Measurements from ENCODE around the gene RHOXF2B.
"Not testable (repeated sequence)": the region's sequence is repeated elsewhere in the genome, so short reads cannot be mapped to it uniquely, and the experiment has no call there.

The RHOXF2B gene

GRCh38 chrX:120077590-120077989 lies at the start of gene RHOXF2B:
Gene RHOXF2B, minus strand, starts transcription at chrX:120077690. Its CDS starts 138 bp downstream, at chrX:120077552.
- H3K4me2 ChIP-seq (ENCODE audit: low read depth, low read length, poor library complexity, severe bottlenecking); H3K36me3 ChIP-seq (ENCODE audit: insufficient read depth, low read length); H3K79me2 ChIP-seq (ENCODE audit: insufficient read depth, low read length); H3K27me3 ChIP-seq (ENCODE audit: insufficient read depth, low read length, poor library complexity, severe bottlenecking); H3F3A ChIP-seq (ENCODE audit: low read depth); H2AFZ ChIP-seq (ENCODE audit: low read length); H3K4me3 ChIP-seq (ENCODE audit: low read length, poor library complexity, severe bottlenecking); H3K4me1 ChIP-seq (ENCODE audit: insufficient read depth, low read length, poor library complexity, severe bottlenecking); H3K9me2 ChIP-seq (replicated peaks; ENCODE audit: low read depth, low read length); H4K20me1 ChIP-seq (ENCODE audit: insufficient read depth, low read length, poor library complexity, severe bottlenecking); H3K9ac ChIP-seq (ENCODE audit: low read depth, low read length, poor library complexity, severe bottlenecking); H3K9me3 ChIP-seq (ENCODE audit: insufficient read depth, low read depth, low read length): not testable (repeated sequence)

GRCh38 chrX:120125444-120125843 lies 48.0 kb upstream of the RHOXF2B start:
- H3K9me3 ChIP-seq (ENCODE audit: insufficient read depth, low read depth, low read length) = no peaks in the 10 kb centered on the region
- H3K4me1 ChIP-seq (ENCODE audit: insufficient read depth, low read length, poor library complexity, severe bottlenecking) = no peaks in the 10 kb centered on the region
- H3K9ac ChIP-seq (ENCODE audit: low read depth, low read length, poor library complexity, severe bottlenecking) = no peak overlapping the region
- TF ChIP-seq CTCF (conservative IDR thresholded peaks at IDR 0.05; ENCODE audit: low read length) = no peak
- no peak for TF ChIP-seq EZH2phosphoT487 (IDR thresholded peaks at IDR 0.05; ENCODE audit: borderline replicate concordance)
- H3K4me3 ChIP-seq (ENCODE audit: low read length, poor library complexity, severe bottlenecking) = no peak overlapping the region
- no peak overlapping the region for H2AFZ ChIP-seq (ENCODE audit: low read length)
- H3K27me3 ChIP-seq (ENCODE audit: insufficient read depth, low read length, poor library complexity, severe bottlenecking) = no peaks in the 10 kb centered on the region
- no peaks in the 10 kb centered on the region for H4K20me1 ChIP-seq (ENCODE audit: insufficient read depth, low read length, poor library complexity, severe bottlenecking)
- H3K36me3 ChIP-seq (ENCODE audit: insufficient read depth, low read length) = no peaks in the 10 kb centered on the region
- no peak overlapping the region for H3K4me2 ChIP-seq (ENCODE audit: low read depth, low read length, poor library complexity, severe bottlenecking)
- H3K9me2 ChIP-seq (replicated peaks; ENCODE audit: low read depth, low read length) = no peaks in the 10 kb centered on the region
- H3F3A ChIP-seq (ENCODE audit: low read depth) = no peaks in the 10 kb centered on the region
- H3K79me2 ChIP-seq (ENCODE audit: insufficient read depth, low read length) = no peaks in the 10 kb centered on the region

GRCh38 chrX:120120223-120120622 lies 42.7 kb upstream of the RHOXF2B start:
- Histone ChIP-seq H3K4me3 (ENCODE audit: low read length, poor library complexity, severe bottlenecking) (no peak overlapping the region), H3K9me3 (ENCODE audit: insufficient read depth, low read depth, low read length) (no peaks in the 10 kb centered on the region), H2AFZ (ENCODE audit: low read length) (no peak overlapping the region), H3K36me3 (ENCODE audit: insufficient read depth, low read length) (no peaks in the 10 kb centered on the region), H3K9me2 (replicated peaks; ENCODE audit: low read depth, low read length) (no peaks in the 10 kb centered on the region), H3K79me2 (ENCODE audit: insufficient read depth, low read length) (no peaks in the 10 kb centered on the region), H4K20me1 (ENCODE audit: insufficient read depth, low read length, poor library complexity, severe bottlenecking) (no peaks in the 10 kb centered on the region), H3K4me2 (ENCODE audit: low read depth, low read length, poor library complexity, severe bottlenecking) (no peak overlapping the region), H3F3A (ENCODE audit: low read depth) (no peaks in the 10 kb centered on the region), H3K27me3 (ENCODE audit: insufficient read depth, low read length, poor library complexity, severe bottlenecking) (no peaks in the 10 kb centered on the region), H3K9ac (ENCODE audit: low read depth, low read length, poor library complexity, severe bottlenecking) (no peak overlapping the region), H3K4me1 (ENCODE audit: insufficient read depth, low read length, poor library complexity, severe bottlenecking) (no peaks in the 10 kb centered on the region)
- TF ChIP-seq CTCF (conservative IDR thresholded peaks at IDR 0.05; ENCODE audit: low read length) (no peak), EZH2phosphoT487 (IDR thresholded peaks at IDR 0.05; ENCODE audit: borderline replicate concordance) (no peak)

- H3K4me2 ChIP-seq (ENCODE audit: low read depth, low read length, poor library complexity, severe bottlenecking) = no peak within 1 kb of the TSS
- H3K4me1 ChIP-seq (ENCODE audit: insufficient read depth, low read length, poor library complexity, severe bottlenecking) = no peaks in the 10 kb centered on the region
- TF ChIP-seq CTCF (conservative IDR thresholded peaks at IDR 0.05; ENCODE audit: low read length) (no peak), EZH2phosphoT487 (IDR thresholded peaks at IDR 0.05; ENCODE audit: borderline replicate concordance) (no peak)
- H3K9me3 ChIP-seq (ENCODE audit: insufficient read depth, low read depth, low read length) = no peaks in the 10 kb centered on the region
- H3K27me3 ChIP-seq (ENCODE audit: insufficient read depth, low read length, poor library complexity, severe bottlenecking) = no peaks in the 10 kb centered on the region
- H4K20me1 ChIP-seq (ENCODE audit: insufficient read depth, low read length, poor library complexity, severe bottlenecking) = no peaks in the 10 kb centered on the region
- no peaks in the 10 kb centered on the region for H3K36me3 ChIP-seq (ENCODE audit: insufficient read depth, low read length)
- no peaks in the 10 kb centered on the region for H3K79me2 ChIP-seq (ENCODE audit: insufficient read depth, low read length)
- no peak within 1 kb of the TSS for H3K4me3 ChIP-seq (ENCODE audit: low read length, poor library complexity, severe bottlenecking)
- H2AFZ ChIP-seq (ENCODE audit: low read length) = no peak within 1 kb of the TSS
- H3K9me2 ChIP-seq (replicated peaks; ENCODE audit: low read depth, low read length) = no peaks in the 10 kb centered on the region
- H3K9ac ChIP-seq (ENCODE audit: low read depth, low read length, poor library complexity, severe bottlenecking) = no peak within 1 kb of the TSS
- no peaks in the 10 kb centered on the region for H3F3A ChIP-seq (ENCODE audit: low read depth)
Measured at GRCh38 chrX:120115438-120115963, 38.0 kb upstream of the RHOXF2B start, which contains the start of gene RHOXF1. Gene RHOXF1, minus strand, starts transcription at chrX:120115913. Its CDS starts 51 bp downstream, at chrX:120115862.
